HG02623 (cell line): Measurements from ENCODE around the gene SYT8.
"Not testable (repeated sequence)": the region's sequence is repeated elsewhere in the genome, so short reads cannot be mapped to it uniquely, and the experiment has no call there.

Experiments
- ATAC-seq: cut with Tn5 transposase; IDR thresholded peaks from one replicate; pipeline ENCODE4 v1.9.1; 2021; ENCODE audit warnings: moderate library complexity; ENCODE audit not compliant: unreplicated experiment

SYT8 gene

DNA sequence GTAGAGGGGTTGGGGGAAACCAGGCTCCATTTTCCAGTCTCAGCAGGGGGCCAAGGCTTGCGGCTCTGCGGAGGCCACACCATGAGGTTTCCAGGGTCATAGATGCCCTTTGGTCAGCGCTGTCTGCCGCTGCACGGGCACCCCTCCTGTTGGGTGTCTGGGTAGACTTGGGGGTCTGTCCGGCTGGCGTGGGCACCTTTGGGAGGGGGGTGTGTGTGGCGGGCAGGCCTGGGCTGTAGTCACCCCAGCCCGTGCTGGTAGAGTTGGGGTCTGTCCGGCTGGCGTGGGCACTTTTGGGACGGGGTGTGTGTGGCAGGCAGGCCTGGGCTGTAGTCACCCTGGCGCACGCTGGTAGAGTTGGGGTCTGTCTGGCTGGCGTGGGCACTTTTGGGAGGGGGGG, 36.7 kb downstream of the SYT8 start:
- no peak for ATAC-seq

DNA sequence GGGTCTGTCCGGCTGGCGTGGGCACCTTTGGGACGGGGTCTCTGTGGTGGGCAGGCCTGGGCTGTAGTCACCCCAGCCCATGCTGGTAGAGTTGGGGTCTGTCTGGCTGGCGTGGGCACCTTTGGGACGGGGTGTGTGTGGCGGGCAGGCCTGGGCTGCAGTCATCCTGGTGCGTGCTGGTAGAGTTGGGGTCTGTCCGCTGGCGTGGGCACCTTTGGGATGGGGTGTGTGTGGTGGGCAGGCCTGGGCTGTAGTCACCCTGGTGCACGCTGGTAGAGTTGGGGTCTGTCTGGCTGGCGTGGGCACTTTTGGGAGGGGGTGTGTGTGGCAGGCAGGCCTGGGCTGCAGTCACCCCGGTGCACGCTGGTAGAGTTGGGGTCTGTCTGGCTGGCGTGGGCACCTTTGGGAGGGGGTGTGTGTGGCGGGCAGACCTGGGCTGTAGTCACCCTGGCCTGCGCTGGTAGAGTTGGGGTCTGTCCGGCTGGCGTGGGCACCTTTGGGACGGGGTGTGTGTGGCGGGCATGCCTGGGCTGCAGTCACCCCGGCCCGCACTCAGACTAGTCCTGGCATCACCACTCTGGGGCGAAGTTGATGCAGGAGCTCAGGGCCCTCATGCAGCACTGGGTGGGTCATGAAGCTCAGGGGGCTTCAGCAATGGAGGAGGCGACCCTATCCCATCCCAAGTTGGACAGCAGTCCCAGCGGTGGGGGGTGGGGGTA, 37.6 kb downstream of the SYT8 start:
- no peak for ATAC-seq

DNA sequence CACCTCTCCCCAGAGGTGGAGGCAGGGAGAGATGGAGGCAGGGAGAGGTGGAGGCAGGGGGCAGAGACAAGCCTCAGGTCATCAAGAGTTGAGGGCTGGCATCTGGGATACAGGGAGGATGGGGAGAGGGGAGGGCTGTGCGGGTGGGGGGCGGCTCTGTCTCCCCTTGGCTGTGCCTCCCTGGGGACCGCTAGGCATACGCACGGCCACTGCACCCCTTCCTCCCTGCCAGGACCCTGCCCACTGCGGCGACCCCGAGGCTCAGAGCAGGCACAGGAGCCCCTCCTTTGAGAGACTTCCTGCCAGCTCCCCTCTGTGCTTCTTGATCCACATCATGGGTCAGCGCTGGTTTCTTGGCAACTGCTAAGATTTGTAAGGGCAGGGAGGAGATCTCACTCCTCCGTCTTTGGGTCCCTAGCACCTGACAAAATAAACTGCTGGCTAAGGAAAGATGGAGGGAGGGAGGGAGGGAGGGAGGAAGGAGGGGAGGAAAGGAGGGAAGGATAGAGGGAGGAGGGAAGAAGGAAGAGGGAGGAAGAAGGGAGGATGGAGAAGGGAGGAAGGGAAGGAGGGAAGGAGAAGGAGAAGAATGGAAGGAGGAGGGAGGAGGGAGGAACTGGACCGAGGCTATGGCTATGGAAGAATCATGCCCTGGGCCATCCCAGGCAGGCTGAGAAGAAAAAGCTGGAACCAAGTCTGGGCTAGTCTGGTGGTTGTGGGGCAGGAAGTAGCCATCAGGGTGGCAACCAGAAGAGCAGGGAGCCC, 38.4 kb downstream of the SYT8 start:
- ATAC-seq, result no peak

DNA sequence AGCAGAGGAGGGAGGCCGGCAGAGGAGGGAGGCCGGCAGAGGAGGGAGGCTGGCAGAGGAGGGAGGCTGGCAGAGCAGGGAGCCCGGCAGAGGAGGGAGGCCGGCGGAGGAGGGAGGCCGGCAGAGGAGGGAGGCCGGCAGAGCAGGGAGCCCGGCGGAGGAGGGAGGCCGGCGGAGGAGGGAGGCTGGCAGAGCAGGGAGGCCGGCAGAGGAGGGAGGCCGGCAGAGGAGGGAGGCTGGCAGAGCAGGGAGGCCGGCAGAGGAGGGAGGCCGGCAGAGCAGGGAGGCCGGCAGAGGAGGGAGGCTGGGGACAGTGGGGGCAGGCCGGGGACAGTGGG, 39.0 kb downstream of the SYT8 start:
- not testable (repeated sequence) for ATAC-seq

DNA sequence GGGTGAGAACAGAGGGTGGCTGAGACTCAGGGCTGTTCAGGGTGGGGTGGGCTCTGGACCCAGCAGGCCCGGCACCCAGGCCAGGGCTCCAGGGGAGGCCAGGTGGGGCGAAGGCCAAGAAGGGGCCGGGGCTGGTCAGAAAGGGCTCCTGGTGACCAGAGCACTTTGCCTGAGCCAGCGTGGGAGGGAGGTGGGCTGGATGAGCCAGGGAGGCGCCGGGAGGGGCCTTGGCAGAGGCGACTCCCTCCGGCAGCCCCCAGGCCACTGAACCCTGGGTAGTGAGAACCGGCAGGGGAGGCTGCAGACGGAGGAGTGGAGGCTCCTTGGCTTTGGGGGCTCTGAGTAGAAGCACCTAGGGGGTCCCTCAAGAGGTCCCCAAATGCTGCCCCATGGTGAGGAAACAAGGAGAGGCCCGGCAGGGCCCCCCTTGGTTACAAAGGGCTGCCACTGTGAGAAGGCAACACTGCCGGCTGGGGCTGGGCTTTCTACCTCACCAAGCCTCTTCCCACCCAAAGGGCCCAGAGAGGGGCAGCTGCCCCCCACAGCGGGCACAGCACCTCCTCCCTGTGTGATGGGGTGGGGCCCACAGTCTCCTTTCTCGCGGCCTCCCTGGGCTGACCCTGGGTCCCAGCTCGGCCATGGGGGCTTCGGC, 39.8 kb downstream of the SYT8 start:
- ATAC-seq, result not testable (repeated sequence)

DNA sequence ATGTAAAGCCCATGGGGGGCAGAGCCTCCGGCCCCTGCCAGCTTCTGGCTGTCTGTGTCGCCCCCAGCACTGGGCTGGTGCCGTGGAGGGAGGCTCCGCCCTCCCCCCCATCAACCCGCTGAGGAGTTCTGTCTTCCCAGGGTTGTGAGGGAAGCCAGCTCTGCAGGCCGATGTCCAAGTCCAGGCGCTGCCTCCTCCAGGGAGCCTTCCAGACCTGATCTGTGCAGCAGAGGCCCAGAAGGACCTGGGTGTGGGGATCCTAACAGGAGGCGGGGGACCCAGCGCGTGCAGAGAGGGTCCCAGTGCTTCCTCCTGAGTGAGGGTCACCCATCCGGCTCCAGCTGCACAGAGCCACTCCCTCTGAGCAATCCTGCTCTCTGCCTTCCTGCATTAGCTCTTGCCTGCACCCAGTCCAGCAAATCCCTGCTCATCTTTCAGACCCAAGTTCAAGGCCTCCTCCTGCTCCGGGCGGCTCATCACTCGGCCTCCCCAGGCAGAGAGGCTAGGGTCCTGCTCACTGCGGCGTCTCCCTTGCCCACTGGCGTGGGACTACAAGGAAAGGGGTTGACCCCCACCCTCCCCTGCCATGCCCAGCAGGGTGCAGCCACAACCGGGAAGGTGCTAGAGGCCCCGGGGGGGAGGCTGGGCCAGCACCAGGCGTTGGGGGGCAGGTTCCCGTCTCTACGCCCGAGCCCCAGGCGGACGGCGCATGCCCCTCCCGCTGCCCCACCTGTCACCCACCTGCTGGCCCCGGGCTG, 40.5 kb downstream of the SYT8 start:
- ATAC-seq, result no peak

DNA sequence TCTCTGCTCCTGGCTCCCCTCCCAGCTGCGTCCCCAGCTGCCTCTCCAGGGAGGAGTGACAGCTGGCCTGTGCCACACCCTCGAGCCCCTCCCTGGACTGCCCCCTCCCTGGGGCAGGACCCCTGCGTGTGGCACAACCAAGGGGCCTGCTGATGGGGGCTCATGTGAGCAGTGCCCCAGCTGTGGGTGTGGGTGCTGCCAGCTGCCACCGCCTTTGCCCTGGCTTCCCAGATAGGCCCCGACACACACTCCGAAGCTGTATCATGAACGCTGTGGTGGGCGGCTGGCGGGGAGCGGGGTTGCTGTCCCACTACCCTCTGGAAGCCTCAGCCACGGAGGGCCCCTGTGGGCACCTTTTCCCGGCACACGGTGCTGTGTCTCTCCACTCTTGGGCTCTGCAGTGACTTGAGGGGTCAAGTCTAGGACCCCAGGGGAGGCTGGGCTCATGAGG, 41.1 kb downstream of the SYT8 start:
- ATAC-seq, result not testable (repeated sequence)

DNA sequence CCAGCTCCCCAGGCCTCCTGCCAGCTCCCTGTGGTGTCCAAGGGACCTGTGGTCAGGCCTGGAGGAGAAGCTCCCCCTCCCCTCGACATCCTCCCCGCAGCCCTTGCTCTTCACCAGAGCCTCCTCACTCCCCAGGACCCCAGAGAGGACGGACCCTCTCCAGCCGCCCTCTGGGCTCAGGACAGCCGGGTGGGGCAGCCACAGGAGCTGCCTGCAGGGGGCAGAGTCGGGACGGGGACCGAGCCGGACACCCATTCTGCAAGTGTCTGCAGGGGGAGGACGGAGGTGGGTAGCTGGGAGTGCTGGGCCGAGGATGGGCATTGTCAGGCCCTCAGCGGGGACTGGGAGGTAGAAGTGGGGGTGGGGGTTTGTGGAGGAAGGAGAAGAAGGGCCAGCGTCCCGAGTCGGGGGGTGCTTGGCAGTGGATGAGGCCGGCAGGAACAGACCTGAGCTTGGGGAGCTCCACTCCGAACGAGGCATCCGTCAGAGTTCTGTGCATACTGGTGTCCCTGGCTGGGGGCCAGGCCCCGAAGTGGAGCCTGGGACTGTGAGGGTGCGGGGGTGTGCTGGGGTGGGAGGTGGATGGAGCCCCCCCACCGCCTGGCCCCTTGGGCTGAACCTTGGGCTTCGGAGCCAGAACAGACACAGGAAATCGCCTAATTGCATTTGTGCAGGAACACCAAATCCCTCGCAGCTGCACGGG, 41.7 kb downstream of the SYT8 start:
- ATAC-seq, result no peak

DNA sequence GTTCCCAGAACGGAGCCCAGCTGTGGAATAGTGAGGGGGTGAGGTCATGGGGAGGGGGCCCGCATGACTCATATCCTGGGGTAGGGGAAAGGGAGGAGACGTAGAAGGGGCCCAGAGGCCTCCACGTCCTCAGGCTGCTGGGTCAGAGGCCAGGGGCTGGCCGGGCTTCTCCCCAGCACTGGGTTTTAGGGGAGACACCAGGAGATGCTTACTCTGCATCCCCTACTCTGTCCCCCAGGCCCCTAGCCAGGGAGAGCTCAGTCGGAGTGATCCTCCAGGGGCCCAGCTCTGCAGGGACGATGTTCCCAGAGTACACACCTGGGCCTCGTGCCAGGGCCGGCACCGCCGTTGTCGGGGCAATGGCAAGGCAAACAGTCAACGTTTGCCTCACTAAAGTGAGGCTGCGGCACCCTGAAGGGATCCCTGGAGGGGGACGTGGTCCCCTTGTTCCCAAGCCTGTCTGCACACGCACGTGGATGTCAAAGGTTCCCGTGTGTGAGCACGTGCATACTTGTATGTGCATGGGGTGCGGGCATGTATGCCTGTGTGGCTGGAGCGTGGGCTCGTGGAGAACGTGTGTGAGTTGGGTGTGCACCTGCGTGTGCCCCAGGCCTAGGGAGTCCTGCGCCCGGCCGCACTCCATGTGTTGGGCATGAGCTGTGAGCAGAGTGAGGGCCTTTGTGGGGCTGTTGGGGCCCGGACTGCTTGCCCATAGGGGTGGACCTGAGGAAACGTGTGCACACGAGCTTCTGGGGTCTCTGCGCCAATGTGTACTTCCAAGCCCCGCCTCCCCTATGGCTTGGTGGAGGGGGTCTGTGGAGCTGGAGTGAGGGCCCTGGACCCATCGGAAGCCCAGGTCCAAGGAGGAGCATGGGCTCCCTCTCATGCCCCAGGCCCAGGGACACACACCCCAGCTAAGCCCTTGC, 42.7 kb downstream of the SYT8 start:
- ATAC-seq, result no peak

DNA sequence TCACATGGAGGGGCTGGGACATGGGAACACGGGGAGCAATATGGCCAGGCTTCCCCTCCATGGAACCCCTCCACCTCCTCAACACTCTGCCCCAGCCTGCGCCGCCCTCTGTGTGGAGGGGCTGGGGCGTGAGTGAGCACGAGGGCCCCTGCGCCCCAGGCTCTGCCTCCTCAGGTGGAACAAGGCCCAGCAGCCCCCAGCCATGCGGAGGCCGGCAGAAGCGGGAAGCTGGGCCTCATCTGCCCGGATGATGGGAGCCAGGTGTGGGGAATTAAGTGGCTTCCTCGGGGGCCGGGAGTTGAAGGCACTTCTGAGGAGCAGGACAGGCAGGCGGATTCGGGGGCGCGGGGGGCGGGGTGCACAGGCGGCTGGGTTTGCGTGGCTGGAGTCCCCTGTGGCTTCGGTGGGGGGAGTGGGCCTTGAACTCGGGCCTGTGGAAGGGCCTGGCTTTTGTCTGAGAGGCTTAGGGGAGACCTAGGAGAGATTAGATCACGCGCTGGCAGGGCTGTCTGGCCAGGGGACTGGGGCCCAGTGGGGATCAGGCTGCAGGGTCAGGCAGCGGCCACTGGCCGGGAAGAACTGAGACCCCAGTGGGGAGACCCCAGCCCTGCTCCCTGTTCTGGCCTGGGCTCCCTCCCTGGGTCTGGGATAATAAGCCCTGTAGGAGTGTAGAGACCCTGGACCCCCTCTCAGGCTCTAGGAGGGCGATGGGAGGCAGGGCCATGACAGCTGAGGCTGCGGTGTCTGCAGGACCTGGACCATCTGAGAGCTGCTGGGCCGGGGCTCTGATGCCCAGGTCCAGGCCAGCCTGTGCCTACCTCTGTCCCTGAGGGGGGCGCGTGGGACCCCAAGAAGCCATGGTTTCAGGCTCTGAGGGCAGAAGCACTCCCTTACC, 43.6 kb downstream of the SYT8 start:
- no peak for ATAC-seq

DNA sequence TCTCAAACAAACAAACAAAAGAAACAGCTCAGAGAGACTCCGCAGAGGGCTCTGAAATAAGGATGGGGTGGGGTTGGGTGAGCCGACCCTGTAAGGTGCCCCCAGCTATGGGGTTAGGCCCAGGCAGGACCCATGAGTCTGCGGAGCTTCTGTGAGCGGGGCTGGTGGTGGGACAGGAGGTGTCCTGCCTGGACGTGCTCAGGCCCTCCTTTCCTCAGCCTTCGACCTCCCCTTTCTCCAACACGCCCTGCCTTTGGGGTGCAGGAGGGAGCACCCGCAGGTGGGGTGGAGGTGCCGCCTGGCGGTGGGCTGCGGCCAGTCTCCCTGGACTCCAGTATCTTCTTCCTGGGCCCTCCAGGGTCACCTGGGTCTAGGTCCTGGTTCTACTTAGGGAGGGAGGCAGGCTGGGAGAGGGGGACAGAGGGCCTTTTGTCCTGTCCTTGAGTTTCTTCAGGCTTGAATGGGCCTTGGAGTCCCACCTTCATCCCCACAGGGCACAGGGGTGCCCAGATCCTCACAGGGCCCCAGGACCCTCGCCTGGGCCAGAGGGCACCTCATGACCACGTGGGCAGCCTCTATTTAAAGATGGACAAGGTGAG, 44.7 kb downstream of the SYT8 start:
- ATAC-seq, result no peak

DNA sequence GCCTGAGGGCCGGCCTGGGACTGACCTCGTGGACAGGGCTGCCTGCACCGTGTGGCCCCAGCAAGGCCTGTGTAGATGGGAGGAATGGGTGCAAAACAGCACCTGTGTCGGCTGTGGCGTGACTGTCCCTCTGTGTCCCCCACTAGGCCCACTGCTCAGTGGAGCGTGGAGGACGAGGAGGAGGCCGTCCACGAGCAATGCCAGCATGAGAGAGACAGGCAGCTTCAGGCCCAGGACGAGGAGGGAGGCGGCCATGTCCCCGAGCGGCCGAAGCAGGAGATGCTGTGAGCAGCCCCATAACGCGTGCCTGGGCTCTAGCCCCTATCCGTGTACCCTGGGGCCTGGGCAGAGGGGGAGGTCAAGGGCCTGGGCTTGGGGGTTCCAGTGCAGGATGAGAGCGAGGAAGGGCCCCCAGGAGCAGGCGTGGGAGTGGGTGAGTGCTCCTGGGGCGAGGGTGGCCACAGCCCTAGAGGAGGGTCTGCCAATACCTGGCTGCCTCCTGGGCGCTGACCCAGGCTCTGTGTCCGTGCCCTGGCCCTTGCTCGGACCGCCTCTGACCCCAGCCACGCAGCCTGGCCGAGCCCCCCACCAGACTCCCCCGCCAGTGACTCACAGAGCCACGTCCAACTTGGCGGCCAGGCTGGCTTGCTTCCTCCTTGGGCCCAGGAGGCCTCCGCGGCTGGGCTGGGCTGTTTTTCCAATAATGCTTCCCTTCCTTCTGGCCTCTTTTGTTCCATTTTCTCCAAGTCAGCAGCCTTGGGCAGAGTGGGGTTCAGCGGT, 45.3 kb downstream of the SYT8 start:
- no peak for ATAC-seq

DNA sequence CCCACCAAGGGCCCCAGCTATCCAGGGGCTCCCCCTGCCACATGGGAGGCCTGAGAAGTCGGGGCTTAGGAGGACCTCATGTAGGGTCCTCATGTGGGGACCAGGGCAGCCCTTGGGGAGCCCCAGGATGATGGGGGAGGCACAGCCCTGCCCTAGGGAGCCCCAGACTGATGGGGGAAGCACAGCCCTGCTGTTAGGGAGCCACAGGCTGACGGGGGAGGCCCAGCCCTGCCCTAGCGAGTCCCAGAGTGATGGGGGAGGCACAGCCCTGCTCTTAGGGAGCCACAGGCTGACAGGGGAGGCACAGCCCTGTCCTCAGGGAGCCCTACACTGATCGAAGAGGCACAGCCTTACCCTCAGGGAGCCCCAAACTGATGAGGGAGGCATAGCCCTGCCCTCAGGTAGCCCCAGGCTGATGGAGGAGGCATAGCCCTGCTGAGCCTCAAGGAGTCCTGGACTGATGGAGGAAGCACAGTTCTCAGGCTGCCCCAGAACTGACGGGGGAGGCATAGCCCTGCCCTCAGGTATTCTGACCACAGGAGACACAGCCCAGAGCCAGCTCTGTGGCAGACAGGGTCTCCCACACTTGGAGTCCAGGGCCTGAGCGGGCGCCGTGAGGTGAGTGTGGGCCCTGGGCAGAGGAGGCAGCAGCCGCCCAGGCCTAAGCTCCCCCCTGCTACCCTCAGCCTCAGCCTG, 46.1 kb downstream of the SYT8 start:
- ATAC-seq, result no peak

DNA sequence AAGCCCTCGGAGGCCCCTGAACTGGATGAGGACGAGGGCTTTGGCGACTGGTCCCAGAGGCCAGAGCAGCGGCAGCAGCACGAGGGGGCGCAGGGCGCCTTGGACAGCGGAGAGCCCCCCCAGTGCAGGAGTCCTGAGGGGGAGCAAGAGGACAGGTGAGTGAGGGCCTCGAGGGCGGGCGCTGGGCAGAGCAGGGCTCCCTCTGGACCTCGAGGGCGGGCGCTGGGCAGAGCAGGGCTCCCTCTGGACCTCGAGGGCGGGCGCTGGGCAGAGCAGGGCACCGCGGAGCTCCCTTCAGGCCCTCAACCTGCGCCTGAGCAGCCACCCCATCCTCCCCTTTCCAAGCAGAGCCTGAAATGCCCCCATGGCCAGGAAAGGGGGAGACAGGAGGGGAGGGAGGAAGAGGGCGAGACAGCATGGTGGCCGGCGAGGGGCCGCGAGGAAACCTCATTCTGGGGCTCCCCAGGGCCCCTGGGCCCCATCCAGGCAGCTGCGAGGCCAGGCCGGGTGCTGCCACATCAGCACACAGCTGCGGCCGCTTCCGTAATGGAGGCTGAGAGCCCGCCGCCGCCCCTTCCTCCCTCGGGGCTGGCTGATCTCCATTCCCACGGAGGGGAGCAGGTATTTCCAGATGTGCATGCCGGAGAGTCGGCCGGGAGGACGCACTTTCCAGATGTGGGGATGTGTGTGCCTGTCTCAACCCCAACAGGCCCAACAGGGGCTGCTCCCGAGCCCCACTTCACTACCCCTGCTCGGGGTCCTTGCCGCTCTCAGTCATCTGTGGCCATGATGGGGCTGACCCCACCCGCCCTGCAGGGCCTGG, 46.9 kb downstream of the SYT8 start:
- ATAC-seq, result no peak

DNA sequence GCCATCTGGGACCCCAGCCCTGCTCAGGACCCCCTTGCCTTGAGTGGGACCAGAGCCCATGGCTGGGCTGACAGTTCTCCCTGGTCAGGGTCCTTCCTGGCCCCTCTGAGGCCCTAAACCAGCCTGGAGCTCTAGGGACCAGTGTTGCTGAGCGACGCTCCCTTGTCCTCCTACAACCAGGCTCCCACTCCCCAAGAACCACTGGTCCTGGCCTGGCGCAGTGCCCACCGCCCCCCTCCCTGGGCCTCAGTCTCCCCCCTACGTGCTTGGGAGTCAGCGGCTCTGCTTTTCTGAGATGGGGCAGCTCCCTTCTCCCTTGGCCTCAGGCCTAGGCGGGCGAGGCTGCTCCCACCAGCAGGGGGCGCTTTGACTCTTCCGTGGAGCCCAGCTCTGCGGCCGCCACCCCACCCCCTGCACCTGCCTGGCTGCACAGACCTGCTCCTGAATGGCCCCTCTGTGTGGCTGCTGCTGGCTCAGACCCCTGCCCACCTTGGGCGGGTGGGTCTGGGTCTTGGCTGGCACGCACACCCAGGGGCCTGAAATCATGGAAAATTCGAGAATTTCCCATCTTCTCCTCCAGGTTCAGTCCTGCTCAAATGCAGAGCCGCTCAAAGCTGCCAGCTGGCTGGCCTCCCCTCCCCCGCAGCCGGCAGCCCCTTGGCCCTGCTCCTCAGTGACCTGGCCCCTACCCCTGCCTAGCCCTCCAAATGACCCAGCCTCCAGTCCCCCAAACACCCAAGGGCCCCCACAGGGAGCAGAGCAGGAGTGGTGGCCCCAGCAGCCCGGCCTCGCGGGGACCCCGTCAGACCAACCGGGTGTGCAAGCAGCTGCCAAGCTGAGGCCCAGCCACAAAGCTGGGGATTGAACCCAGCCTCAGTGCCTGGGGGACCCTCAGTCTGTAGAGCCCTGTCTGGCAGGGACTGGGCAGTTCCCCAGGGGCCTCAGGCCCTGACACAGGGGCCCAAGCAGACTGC, 47.8 kb downstream of the SYT8 start:
- ATAC-seq, result peak; percentile 53
